NCI-H1930 (cell line): ENCODE data around the gene MGST3.
"Not testable (repeated sequence)": the region's sequence is repeated elsewhere in the genome, so short reads cannot be mapped to it uniquely, and the experiment has no call there.

Experiments
- DNase-seq, 2 experiments: peaks; one replicate each; lab custom pipeline; 2025; lab: John Stamatoyannopoulos, UW

The MGST3 gene

GRCh38 chr1:165658766-165659580 lies 27.9 kb downstream of the MGST3 start:
- not testable (repeated sequence) for DNase-seq

GRCh38 chr1:165659581-165659895 lies 28.5 kb downstream of the MGST3 start:
- no peak for DNase-seq

- no peak for DNase-seq
These were observed 30.7 kb downstream of the MGST3 start for GRCh38 chr1:165661703-165662102.

DNA sequence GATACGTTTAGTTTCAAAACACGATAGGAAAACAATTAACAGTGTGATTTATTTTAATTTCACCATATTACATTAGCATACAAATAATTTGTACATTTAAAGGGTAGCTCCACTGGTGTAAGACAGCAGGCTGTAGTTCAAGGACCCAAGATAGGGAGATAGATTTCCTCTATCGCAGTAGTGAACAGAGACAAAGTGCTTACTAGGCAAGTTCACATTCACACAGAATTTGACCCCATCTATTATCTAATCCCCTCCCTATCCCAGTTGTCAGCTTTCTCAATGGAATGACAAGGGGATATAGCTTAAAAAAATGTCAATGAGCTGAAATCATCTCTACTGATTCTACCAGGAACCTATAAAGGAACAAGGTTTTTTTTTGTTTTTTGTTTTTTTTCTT lies 31.2 kb downstream of the MGST3 start:
- DNase-seq: no peak

DNA sequence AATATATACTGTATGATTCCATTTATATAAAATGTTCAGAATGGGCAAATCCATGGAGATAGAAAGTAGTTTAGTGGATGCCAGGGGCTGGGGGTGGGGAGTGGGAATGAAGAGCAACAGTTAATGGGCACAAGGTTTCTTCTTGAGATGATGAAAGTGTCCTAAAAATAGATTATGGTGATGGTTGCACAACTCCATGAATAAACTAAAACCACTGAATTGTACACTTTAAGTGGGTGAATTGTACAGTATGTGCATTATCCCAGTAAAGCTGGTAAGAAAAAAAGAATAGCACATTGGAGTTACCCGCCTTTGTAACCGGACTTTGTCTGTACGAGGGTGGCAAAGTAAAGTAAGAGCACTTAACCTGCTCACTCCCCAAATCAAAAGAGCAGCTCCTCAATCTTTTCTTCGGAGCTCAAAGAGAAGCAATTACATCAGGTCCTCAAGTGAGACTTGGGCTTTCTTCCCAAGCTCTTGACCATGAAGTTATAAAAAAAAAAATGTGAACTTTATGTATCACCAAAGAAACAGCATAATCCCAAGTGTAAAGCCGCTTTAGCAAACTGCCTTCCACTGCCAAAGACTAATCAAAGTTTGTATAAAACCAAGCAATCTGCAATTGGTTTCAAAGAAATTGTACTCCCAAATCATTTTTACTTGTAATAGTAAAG lies 35.3 kb downstream of the MGST3 start:
- DNase-seq: no peak

DNA sequence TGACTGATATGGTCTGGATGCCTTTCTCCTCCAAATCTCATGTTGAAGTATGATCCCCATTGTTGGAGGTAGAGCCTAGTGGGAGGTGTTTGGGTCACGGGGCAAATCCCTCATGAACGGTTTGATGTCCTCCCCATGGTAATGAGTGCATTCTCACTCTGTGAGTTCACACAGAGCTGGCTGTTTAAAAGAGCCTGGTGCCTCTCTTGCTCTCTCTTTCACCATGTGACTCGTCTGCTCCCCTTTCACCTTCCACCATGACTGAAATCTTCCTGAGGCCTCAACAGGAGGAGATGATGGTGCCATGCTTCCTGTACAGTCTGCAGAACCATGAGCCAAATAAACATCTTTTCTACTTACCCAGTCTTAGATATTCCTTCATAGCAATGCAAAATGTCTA lies 37.1 kb downstream of the MGST3 start:
- DNase-seq: no peak

GRCh38 chr1:165671526-165671925 lies 40.5 kb downstream of the MGST3 start:
- no peak for DNase-seq

DNA sequence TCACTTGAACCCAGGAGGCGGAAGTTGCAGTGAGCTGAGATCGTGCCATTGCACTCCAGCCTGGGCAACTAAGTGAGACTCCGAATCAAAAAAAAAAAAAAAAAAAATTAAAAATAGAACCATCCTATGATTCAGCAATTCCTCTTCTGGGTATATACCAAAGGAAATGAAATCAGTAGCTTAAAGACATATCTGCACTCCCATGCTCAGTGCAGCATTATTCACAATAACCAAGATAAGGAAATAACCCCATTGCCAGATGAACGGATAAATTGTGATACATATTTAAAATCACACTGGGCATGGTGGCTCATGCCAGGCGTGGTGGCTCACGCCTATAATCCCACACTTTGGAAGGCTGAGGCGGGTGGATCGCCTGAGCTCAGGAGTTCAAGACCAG lies 43.6 kb downstream of the MGST3 start:
- DNase-seq: no peak

GRCh38 chr1:165675794-165676193 lies 44.8 kb downstream of the MGST3 start:
- no peak for DNase-seq

GRCh38 chr1:165678509-165678908 lies 47.5 kb downstream of the MGST3 start:
- DNase-seq: no peak

DNA sequence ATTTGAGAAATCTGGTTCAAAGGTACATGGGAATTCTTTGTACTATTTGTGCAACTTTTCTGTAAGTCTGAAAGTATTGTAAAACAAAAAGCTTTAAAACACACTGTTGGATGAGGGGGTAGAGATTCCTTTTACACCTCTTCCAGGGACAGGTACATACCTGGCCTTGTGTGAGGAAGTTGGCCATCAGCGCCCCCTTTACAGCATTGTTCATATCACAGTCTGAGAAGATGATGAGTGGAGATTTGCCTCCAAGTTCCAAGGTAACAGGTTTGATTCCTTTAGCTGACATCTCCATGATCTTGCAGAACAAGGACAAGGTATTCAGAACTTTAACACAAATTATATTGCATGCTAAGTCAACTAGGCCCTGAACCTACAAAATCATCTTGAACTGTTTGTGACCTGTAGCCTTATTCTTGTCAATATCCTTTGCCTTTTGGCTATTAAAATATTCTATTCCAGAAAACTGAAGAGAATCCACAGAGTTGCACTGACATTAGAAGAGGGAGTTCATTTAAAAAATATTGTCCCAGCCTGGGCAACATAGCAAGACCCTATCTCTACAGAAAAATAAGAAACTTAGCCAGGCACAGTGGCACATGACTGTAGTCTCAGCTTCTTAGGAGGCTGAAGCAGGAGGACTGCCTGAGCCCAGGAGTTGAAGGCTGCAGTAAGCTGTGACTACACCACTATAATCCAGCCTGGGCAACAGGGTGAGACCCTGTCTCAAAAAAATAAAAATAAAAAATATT lies 48.4 kb downstream of the MGST3 start:
- DNase-seq: no peak

DNA sequence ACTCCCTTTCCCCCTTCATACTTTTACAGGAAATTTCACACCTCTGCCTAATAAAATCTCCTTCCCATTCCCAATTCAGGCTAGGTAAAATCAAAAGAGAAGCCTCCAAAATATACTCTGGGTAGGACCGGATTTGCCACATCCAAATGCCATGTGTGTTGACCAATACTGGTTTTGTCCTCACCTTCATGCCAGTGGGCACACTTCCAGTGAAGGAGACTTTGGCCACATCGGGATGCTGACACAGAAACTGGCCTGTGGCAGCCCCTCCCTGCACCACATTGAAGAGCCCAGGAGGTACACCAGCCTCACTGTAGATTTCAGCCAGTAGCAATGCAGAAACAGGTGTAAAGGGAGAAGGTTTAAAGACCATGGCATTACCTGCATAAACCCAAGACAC lies 49.3 kb downstream of the MGST3 start:
- DNase-seq: no peak

GRCh38 chr1:165680773-165681172 lies 49.7 kb downstream of the MGST3 start:
- DNase-seq: not testable (repeated sequence)

DNA sequence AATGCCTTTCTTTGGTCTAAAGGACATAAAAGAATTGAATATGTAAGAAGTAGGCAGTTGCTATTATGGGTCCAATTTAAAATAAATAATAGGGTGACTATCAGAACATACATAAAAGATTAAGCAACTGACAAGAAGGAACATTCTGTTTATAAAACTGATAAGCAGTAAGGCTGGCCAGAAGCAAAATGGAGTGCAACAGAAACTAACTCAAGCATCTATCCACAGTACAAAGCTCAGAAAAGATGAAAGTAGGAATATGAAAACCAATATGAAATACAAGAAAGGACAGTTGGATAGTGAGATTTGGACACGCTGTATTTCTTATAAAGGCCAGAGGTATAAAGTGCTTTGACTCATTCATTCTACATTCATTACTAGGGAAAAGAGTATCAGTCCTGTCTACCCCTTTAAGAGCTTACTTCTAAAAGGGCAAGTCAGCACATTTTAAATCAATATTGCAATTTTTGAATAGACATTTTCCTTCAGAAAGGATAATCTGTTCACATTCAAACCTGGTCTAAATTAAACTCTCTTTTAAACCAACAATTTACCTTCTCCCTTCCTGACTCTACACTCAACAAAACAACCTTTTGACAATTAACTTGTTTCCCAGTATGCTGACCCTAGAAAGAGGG lies 52.9 kb downstream of the MGST3 start:
- no peak for DNase-seq

- no peak for DNase-seq
These were observed 55.3 kb downstream of the MGST3 start for GRCh38 chr1:165686121-165686970.

DNA sequence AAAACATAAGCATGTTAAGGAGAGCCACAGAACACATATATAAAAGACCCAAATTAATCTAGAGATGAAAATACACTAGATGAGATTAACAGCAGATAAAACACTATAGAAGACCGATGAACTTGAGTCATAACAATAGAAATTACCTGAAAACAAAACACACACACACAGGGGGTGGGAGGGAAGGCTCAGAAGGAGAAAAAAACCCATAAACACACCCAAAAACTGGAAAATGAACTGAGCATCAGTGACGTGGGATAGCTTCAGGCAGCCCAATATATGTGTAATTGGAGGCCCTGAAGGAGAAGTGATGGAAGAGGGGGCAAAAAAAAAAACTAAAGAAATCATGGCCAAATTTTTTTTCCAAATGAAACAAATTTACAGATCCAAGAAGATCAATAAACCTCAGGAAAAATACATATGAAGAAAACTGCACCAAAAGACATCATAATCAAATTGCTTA lies 56.0 kb downstream of the MGST3 start:
- DNase-seq: no peak

- DNase-seq: no peak
These were observed 57.0 kb downstream of the MGST3 start for GRCh38 chr1:165688046-165688445.

GRCh38 chr1:165695031-165695430 lies 64.0 kb downstream of the MGST3 start:
- DNase-seq: no peak

DNA sequence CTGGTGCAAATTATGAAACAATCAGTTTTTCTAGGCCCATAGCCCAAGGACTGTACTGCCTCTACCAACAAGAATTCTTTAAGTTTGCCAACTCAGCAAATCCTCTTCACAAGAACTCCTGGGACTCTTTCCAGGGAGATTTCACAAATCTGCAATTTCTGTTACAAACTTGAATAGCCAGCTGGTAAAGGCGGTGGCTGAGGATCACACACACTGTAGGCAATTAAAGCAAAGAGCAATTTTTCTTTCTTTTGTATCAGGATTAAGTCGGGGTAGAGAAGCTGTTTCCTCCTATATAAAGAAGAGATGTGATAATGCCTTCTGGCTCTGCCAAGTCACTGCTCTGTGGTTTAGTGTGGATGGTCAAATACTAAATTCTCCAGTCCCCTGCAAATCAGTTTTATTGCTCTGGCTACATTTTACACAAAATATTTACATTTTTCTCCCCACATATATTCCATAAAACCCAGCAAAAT lies 65.6 kb downstream of the MGST3 start:
- no peak for DNase-seq

- no peak for DNase-seq
These were observed 66.5 kb downstream of the MGST3 start for GRCh38 chr1:165697491-165697880.
